ENCODE data around the gene ROCK2.

- TF ChIP-seq POLR2A (IDR thresholded peaks at IDR 0.05; ENCODE audit: low read length): no peak
- no peak for TF ChIP-seq GATA1 (IDR thresholded peaks at IDR 0.05; ENCODE audit: low read depth, low read length)
These were observed 57.7 kb downstream of the ROCK2 start for GRCh38 chr2:11286749-11287148.
